ENCODE measurements around the gene RPS21. TPM values are rescaled to one million over a fixed set of nuclear protein-coding genes. Genes with fewer than 3 reads are reported as not detected.

RPS21 gene
- total RNA-seq, 4 donors from 2014 or later, result 1,167 to 4,037 (median 2,295) TPM

DNA sequence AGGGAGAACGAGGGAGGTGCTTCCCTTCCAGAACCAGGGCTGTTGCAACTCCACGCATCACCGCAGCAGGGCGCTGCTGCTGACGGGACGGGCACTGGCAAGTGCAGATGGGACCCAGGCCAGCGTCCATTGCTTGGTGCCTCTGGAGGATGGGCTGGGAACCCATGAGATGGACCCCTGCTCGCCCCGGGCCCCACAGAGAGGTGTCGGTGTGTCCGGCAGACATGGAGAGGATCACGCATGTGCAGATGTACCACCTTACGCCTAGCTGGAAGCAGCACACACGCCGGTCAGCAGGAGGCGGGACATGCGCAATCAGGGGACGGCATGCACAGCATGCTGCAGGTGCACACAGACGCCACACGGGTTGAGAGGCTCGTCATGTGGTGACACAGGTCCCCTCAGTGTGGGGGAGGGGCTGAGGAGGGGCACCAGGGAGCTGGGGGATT, 14.5 kb downstream of the RPS21 start:
- TF ChIP-seq POLR2A (IDR thresholded peaks at IDR 0.05) (no peak), CTCF (IDR thresholded peaks at IDR 0.05 in 4 of 5, conservative IDR thresholded peaks at IDR 0.05 in 1 of 5) (no peak)
- ATAC-seq, result no peak
- H3K36me3 ChIP-seq, result no peaks in the 10 kb centered on the region
- DNase-seq, result no peak
- no peak overlapping the region for H3K4me3 ChIP-seq
- peaks cover 8 to 12% of the 10 kb centered on the region in 2 donors for H3K4me1 ChIP-seq
- in situ Hi-C loops (cut with MboI; ENCODE audit: low sequenced_read_pairs in 4 of 4) (no loop called here), intact Hi-C loops (cut with DNase I; ENCODE audit: low total_unique reads) (loop anchor here (10.0 kb wide), 1 partner anchor 393 kb away; the partner anchor contains the start of gene MRGBP)
- no peak overlapping the region for H3K27ac ChIP-seq
- H3K27me3 ChIP-seq, result no peaks in the 10 kb centered on the region
- no peaks in the 10 kb centered on the region for H3K9me3 ChIP-seq

DNA sequence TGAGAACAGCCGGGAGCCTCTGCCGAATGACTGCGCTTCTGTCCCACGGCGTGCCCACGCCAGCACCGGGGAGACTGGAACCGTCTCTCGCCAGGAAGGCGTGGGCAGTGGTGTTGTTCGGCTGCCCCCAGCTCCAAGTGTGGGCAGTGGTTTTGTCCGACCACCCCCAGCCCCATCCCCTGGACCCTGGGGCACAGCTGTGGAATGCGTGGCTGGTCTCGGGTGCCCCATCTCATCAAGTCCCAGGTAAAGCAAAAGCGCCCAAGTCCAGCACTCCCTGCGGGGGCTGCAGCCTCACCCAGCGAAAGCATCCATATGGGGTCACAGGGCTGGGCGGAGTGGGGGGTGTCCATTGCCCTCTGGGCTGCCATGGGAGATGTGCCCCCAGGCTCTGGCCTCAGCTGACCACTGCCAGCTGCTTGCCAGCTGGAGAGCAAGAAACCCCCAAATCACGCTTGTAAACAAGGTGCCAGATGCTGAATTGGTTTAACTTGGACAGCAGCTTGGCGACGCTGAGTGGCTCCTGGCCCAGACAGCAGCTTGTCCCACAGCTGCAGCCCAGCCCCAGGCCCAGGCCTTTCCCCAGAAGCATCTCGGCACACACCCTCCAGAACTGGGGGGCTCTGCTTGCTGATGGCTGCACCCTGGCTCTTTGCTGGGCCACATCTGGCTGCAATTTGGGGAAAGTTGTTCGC, 15.7 kb downstream of the RPS21 start:
- in situ Hi-C loops (cut with MboI; ENCODE audit: low sequenced_read_pairs in 4 of 4), result no loop called here
- H3K36me3 ChIP-seq, result no peaks in the 10 kb centered on the region
- no peaks in the 10 kb centered on the region for H3K27me3 ChIP-seq
- no peak for TF ChIP-seq POLR2A (IDR thresholded peaks at IDR 0.05)
- TF ChIP-seq CTCF (IDR thresholded peaks at IDR 0.05 in 4 of 5, conservative IDR thresholded peaks at IDR 0.05 in 1 of 5), result no peak
- ATAC-seq (no peak), DNase-seq (no peak)
- intact Hi-C loops (cut with DNase I; ENCODE audit: low total_unique reads), result loop anchor here (10.0 kb wide), 1 partner anchor 392 kb away; the partner anchor contains the start of gene MRGBP
- H3K9me3 ChIP-seq, result no peaks in the 10 kb centered on the region
- H3K27ac ChIP-seq, result no peak overlapping the region
- no peak overlapping the region for H3K4me3 ChIP-seq
- H3K4me1 ChIP-seq, result peaks cover 14 to 19% of the 10 kb centered on the region in 2 donors

DNA sequence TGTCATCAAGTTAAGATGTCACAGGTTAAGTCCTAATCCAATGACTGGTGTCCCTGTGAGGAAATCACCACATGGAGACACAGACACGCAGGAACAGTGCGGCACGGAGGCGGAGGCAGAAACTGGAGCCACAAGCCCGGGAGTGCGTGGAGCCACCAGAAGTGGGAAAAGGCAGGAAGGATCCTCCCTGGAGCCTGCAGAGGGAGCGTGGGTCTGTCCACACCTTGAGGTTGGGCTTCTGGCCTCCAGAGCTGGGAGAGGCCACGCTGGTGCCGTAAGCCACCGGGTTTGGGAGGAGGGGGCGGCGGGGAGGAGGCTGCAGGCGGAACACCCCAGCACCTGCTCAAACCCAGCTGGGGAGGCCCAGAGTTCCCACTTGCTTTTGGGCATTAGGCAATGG, 16.4 kb downstream of the RPS21 start:
- ATAC-seq (no peak), DNase-seq (no peak)
- no peak for TF ChIP-seq POLR2A (IDR thresholded peaks at IDR 0.05)
- TF ChIP-seq CTCF (IDR thresholded peaks at IDR 0.05 in 4 of 5, conservative IDR thresholded peaks at IDR 0.05 in 1 of 5), result no peak
- Histone ChIP-seq H3K27ac (no peak overlapping the region), H3K27me3 (no peaks in the 10 kb centered on the region), H3K9me3 (no peaks in the 10 kb centered on the region), H3K4me1 (peaks cover 16 to 21% of the 10 kb centered on the region in 2 donors), H3K4me3 (no peak overlapping the region), H3K36me3 (no peaks in the 10 kb centered on the region)
- in situ Hi-C loops (cut with MboI; ENCODE audit: low sequenced_read_pairs in 4 of 4) (no loop called here), intact Hi-C loops (cut with DNase I; ENCODE audit: low total_unique reads) (loop anchor here (10.0 kb wide), 1 partner anchor 391 kb away; the partner anchor contains the start of gene MRGBP)

DNA sequence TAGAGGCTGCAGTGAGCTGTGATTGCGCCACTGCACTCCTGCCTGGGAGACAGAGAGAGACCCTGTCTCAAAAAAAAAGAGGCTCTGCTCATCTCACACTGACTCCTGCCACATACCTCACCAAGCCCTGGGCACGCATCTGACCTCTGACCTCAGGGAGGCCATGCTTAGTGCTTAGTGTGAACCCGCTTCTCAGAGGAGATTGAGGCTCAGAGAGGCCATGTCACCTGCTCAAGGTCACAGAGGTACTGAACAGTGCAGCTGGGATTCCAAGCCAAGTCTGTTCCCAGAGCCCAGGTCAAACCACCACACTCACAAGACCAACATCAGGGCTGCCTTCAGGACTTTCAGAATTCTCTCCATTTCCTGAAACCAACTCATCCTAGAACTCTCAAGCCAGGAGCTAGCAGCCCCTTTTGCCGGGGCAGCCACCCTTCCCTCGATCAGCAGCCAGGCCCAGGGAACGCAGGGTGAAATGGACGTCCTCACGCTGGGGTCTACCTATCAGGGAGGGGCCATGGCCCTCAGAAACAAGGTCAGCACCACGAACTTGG, 17.3 kb downstream of the RPS21 start:
- intact Hi-C loops (cut with DNase I; ENCODE audit: low total_unique reads) (loop anchor here (10.0 kb wide), 1 partner anchor 391 kb away; the partner anchor contains the start of gene MRGBP), in situ Hi-C loops (cut with MboI; ENCODE audit: low sequenced_read_pairs in 4 of 4) (no loop called here)
- peaks cover 16 to 21% of the 10 kb centered on the region in 2 donors for H3K4me1 ChIP-seq

More for the DNA sequence above, 17.3 kb downstream of the RPS21 start:
- ATAC-seq (no peak), DNase-seq (no peak)
- H3K27ac ChIP-seq, result no peak overlapping the region
- TF ChIP-seq POLR2A (IDR thresholded peaks at IDR 0.05), result no peak
- no peak for TF ChIP-seq CTCF (IDR thresholded peaks at IDR 0.05 in 4 of 5, conservative IDR thresholded peaks at IDR 0.05 in 1 of 5)
- H3K4me3 ChIP-seq, result no peak overlapping the region
- no peaks in the 10 kb centered on the region for H3K27me3 ChIP-seq
- no peaks in the 10 kb centered on the region for H3K36me3 ChIP-seq
- no peaks in the 10 kb centered on the region for H3K9me3 ChIP-seq

All from gastrocnemius medialis (tissue), 4 donors.